IMR-90 (cell line): ENCODE measurements around the gene DENND1A. TPM values are rescaled to one million over a fixed set of nuclear protein-coding genes. Genes with fewer than 3 reads are reported as not detected.

ENCODE experiments used
- ATAC-seq: fragments of 200-7000 bp; cut with Tn5 transposase; 2 replicates; pipeline ENCODE4 v1.9.1; 2020; ENCODE audit warnings: low read depth, mild to moderate bottlenecking, moderate library complexity
- BruUV-seq: library from RNA; stranded (reverse); fragments of 400-500 nt; replicated peaks from 2 replicates; lab custom pipeline; 2021; lab: Mats Ljungman, UMichigan
- CTCF ChIA-PET: fragments of 300-600 bp; formaldehyde crosslinking; extraction: SDS; loops from one replicate; lab custom pipeline; 2021; ENCODE audit warnings: antibody characterized with exemption; lab: Yijun Ruan, JAX
- POLR2A ChIA-PET: fragments of 300-600 bp; sonication (Branson Sonifier 250); formaldehyde crosslinking; loops from one replicate; lab custom pipeline; 2022; ENCODE audit warnings: antibody characterized with exemption; ENCODE audit not compliant: unreplicated experiment; lab: Charles Lee
- DNase-seq: peaks from one replicate; pipeline ENCODE4 v3.0.0; 2013
- H2AFZ ChIP-seq: replicated peaks from 2 replicates; pipeline ENCODE3; 2013; ENCODE audit warnings: low read length, mild to moderate bottlenecking; ENCODE audit not compliant: poor library complexity
- H2AK5ac ChIP-seq: 2 replicates; pipeline ENCODE4 v1.6.1; 2013; ENCODE audit warnings: low read depth, low read length, inconsistent platforms
- H2AK9ac ChIP-seq: replicated peaks from 2 replicates; pipeline ENCODE3; 2013; ENCODE audit warnings: mild to moderate bottlenecking, low read depth, low read length, moderate library complexity; ENCODE audit not compliant: poor library complexity
- H2BK120ac ChIP-seq: 2 replicates; pipeline ENCODE4 v1.6.1; 2013; ENCODE audit warnings: low read depth, low read length, inconsistent platforms
- H2BK15ac ChIP-seq: 3 replicates; pipeline ENCODE4 v1.6.1; 2013; ENCODE audit warnings: low read depth, low read length, inconsistent platforms
- H2BK20ac ChIP-seq: 2 replicates; pipeline ENCODE4 v1.6.1; 2013; ENCODE audit warnings: low read depth, mild to moderate bottlenecking, inconsistent platforms, low read length, moderate library complexity
- H2BK5ac ChIP-seq: 2 replicates; pipeline ENCODE4 v1.6.1; 2013; ENCODE audit warnings: mild to moderate bottlenecking, low read depth, low read length, inconsistent platforms; ENCODE audit not compliant: poor library complexity, severe bottlenecking
- H3K14ac ChIP-seq: replicated peaks from 2 replicates; pipeline ENCODE4 v1.6.1; 2013; ENCODE audit warnings: low read depth, low read length, inconsistent platforms
- H3K18ac ChIP-seq: 2 replicates; pipeline ENCODE4 v1.6.1; 2013; ENCODE audit warnings: low read depth, low read length, control low read depth
- H3K23ac ChIP-seq: 2 replicates; pipeline ENCODE4 v1.6.1; 2013; ENCODE audit warnings: low read depth, low read length, inconsistent platforms
- H3K27ac ChIP-seq: 2 replicates; pipeline ENCODE4 v1.5.1; 2013; ENCODE audit warnings: mild to moderate bottlenecking, control low read depth, low read length; ENCODE audit not compliant: insufficient read depth
- H3K27me3 ChIP-seq: 2 replicates; pipeline ENCODE4 v1.6.1; 2013; ENCODE audit warnings: low read length; ENCODE audit not compliant: control insufficient read depth, insufficient read depth
- H3K36me3 ChIP-seq: 2 replicates; pipeline ENCODE4 v1.6.1; 2013; ENCODE audit warnings: low read length, mixed read lengths; ENCODE audit not compliant: control insufficient read depth, insufficient read depth
- H3K4ac ChIP-seq: 2 replicates; pipeline ENCODE4 v1.6.1; 2013; ENCODE audit warnings: low read depth, low read length, inconsistent platforms
- H3K4me1 ChIP-seq: 2 replicates; pipeline ENCODE4 v1.6.1; 2013; ENCODE audit warnings: low read length, mixed read lengths; ENCODE audit not compliant: control insufficient read depth, insufficient read depth
- H3K4me2 ChIP-seq: 2 replicates; pipeline ENCODE4 v1.6.1; 2013; ENCODE audit warnings: low read depth, mild to moderate bottlenecking, control low read depth, low read length, moderate library complexity
- H3K4me3 ChIP-seq: 2 replicates; pipeline ENCODE4 v1.5.1; 2013; ENCODE audit warnings: low read depth, mild to moderate bottlenecking, control low read depth, low read length, moderate library complexity; ENCODE audit not compliant: insufficient read depth
- H3K56ac ChIP-seq: 2 replicates; pipeline ENCODE4 v1.6.1; 2013; ENCODE audit warnings: low read length, inconsistent platforms; ENCODE audit not compliant: insufficient read depth; ENCODE audit errors: extremely low read depth
- H3K79me1 ChIP-seq, 2 experiments: 2 replicates each; pipeline ENCODE4 v1.6.1; 2013; ENCODE audit warnings: low read length in 2 of 2, inconsistent platforms in 1 of 2, low read depth in 1 of 2
- H3K9ac ChIP-seq: 2 replicates; pipeline ENCODE4 v1.6.1; 2013; ENCODE audit warnings: low read depth, low read length, control low read depth
- H3K9me1 ChIP-seq: 2 replicates; pipeline ENCODE4 v1.6.1; 2013; ENCODE audit warnings: low read length, inconsistent platforms; ENCODE audit not compliant: insufficient read depth
- H3K9me3 ChIP-seq: 2 replicates; pipeline ENCODE4 v1.6.1; 2013; ENCODE audit warnings: low read length; ENCODE audit not compliant: control insufficient read depth, insufficient read depth
- H4K20me1 ChIP-seq: 2 replicates; pipeline ENCODE4 v1.6.1; 2013; ENCODE audit warnings: low read length, inconsistent platforms; ENCODE audit not compliant: insufficient read depth
- H4K5ac ChIP-seq: 2 replicates; pipeline ENCODE4 v1.6.1; 2013; ENCODE audit warnings: mild to moderate bottlenecking, low read depth, low read length, control low read depth
- H4K8ac ChIP-seq, 2 experiments: 2 replicates each; pipeline ENCODE4 v1.6.1; 2013; ENCODE audit warnings: low read depth in 2 of 2, low read length in 2 of 2, control low read depth in 1 of 2, inconsistent platforms in 1 of 2
- H4K91ac ChIP-seq: 2 replicates; pipeline ENCODE4 v1.6.1; 2013; ENCODE audit warnings: low read depth, low read length, inconsistent platforms; ENCODE audit not compliant: insufficient read depth
- CEBPB ChIP-seq: IDR thresholded peaks from 2 replicates; pipeline ENCODE4 v1.6.1; 2012; ENCODE audit warnings: low read depth, low read length, improper control_type of control experiment
- CHD1 ChIP-seq: IDR thresholded peaks from 2 replicates; pipeline ENCODE4 v1.6.1; 2012; ENCODE audit warnings: low read depth, low read length, improper control_type of control experiment
- FOS ChIP-seq: fragments of 150-350 bp; IDR thresholded peaks from 2 replicates; pipeline ENCODE4 v1.6.1; 2016; ENCODE audit warnings: low read depth, low read length
- MAFK ChIP-seq: IDR thresholded peaks from 2 replicates; pipeline ENCODE4 v1.6.1; 2012; ENCODE audit warnings: low read depth, low read length, improper control_type of control experiment
- MAZ ChIP-seq: IDR thresholded peaks from 2 replicates; pipeline ENCODE4 v1.6.1; 2012; ENCODE audit warnings: low read depth, mild to moderate bottlenecking, low read length, improper control_type of control experiment, moderate library complexity, borderline replicate concordance
- NFE2L2 ChIP-seq: fragments of 150-350 bp; IDR thresholded peaks from 2 replicates; pipeline ENCODE4 v1.6.1; 2016; ENCODE audit warnings: low read depth, mild to moderate bottlenecking, low read length
- POLR2A ChIP-seq: IDR thresholded peaks from 2 replicates; pipeline ENCODE4 v1.6.1; 2012; ENCODE audit warnings: mild to moderate bottlenecking, low read depth, low read length
- RCOR1 ChIP-seq: IDR thresholded peaks from 2 replicates; pipeline ENCODE4 v1.6.1; 2012; ENCODE audit warnings: mild to moderate bottlenecking, low read length, improper control_type of control experiment; ENCODE audit not compliant: insufficient replicate concordance
- RFX5 ChIP-seq: IDR thresholded peaks from 2 replicates; pipeline ENCODE4 v1.8.0; 2012; ENCODE audit warnings: low read depth, mild to moderate bottlenecking, low read length, moderate library complexity
- SMC3 ChIP-seq: fragments of 150-350 bp; IDR thresholded peaks from 2 replicates; pipeline ENCODE4 v1.6.1; 2016; ENCODE audit warnings: low read depth, mild to moderate bottlenecking, antibody characterized with exemption, low read length, moderate library complexity
- dilution Hi-C: fragments of 300-500 bp; cut with HindIII; formaldehyde crosslinking; loops from one replicate; pipeline ENCODE4 v1.14.3; 2018; ENCODE audit warnings: low sequenced_read_pairs; ENCODE audit not compliant: unreplicated experiment
- in situ Hi-C: fragments of 300-500 bp; cut with MboI; formaldehyde crosslinking; loops from 3 replicates; pipeline ENCODE4 v1.14.3; 2019; ENCODE audit warnings: low sequenced_read_pairs, inconsistent platforms, mixed read lengths
- intact Hi-C: fragments of 100-400 bp; cut with micrococcal nuclease; formaldehyde crosslinking; loops from 2 replicates; pipeline ENCODE4 v1.10.0; 2022
- polyA plus RNA-seq, 3 experiments: library from polyadenylated mRNA; depleted of rRNA; stranded (reverse); fragments of >200 nt; gene quantifications; 2 replicates each; pipeline ENCODE4 v1.2.3, GENCODE V29; 2012; ENCODE audit warnings: low replicate concordance in 1 of 3
- total RNA-seq: library from RNA; depleted of rRNA; stranded (reverse); fragments of >200 nt; gene quantifications from 2 replicates; pipeline ENCODE4 v1.2.3, GENCODE V29; 2012
- TF ChIP-seq, protein P1 (sequence below): fragments of 150-350 bp; IDR thresholded peaks from 2 replicates; pipeline ENCODE4 v1.6.1; 2016; ENCODE audit warnings: low read depth, mild to moderate bottlenecking, low read length, moderate library complexity, borderline replicate concordance
- TF ChIP-seq, protein P2 (sequence below): conservative IDR thresholded peaks from 2 replicates; pipeline ENCODE4 v1.5.1; 2012; ENCODE audit warnings: mild to moderate bottlenecking, low read depth, low read length, improper control_type of control experiment
- TF ChIP-seq, protein P3 (sequence below): fragments of 150-350 bp; IDR thresholded peaks from 2 replicates; pipeline ENCODE4 v1.6.1; 2017; ENCODE audit warnings: mild to moderate bottlenecking, antibody characterized with exemption, low read length, low read depth

DENND1A gene
- total and polyA plus RNA-seq, 2 of the 4 experiments (the other 2 are of a cell fraction), result 21.4 to 27.6 TPM

DNA sequence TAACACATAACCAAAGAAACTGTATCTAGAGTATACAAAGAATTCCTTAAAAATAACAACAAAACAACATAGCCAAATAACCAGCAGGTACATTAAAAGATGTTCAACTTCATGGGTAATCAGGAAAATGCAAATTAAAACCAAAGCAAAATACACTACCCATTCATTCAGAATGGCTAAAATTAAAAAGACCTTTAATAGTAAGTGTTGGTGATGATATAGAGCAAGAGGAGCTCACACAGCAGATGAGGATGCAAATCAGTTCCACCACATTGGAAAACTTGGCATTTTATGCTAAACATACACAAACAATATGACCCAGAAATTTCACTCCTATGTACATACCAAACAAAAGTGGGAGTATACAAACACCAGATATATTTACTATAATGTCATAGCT lies 97.8 kb downstream of the DENND1A start:
- no peaks in the 10 kb centered on the region for H3K36me3 ChIP-seq
- H4K20me1 ChIP-seq, result no peaks in the 10 kb centered on the region
- H3K79me1 ChIP-seq, result peaks cover 9 to 12% of the 10 kb centered on the region in 2 experiments; a peak in 3 of 4 replicates
- in situ Hi-C loops, result no loop called here
- H3K18ac ChIP-seq, result no peak overlapping the region
- no peaks in the 10 kb centered on the region for H3K27me3 ChIP-seq
- H2AK9ac ChIP-seq, result no peak overlapping the region
- no peak overlapping the region for H3K4me3 ChIP-seq
- no peak overlapping the region for H2AK5ac ChIP-seq
- no peak overlapping the region for H2BK120ac ChIP-seq
- no peak overlapping the region for H2AFZ ChIP-seq
- H2BK5ac ChIP-seq, result no peak overlapping the region
- CTCF ChIA-PET, result interaction anchor here (0.6 kb wide), 1 partner anchor 9 kb away, joined by 3 read pairs; no protein-coding TSS in a partner anchor
- BruUV-seq, result no TSS peak
- dilution Hi-C loops, result no loop called here
- DNase-seq (no peak), ATAC-seq (no peak)
- H3K4me1 ChIP-seq, result no peaks in the 10 kb centered on the region
- H4K5ac ChIP-seq, result no peak overlapping the region
- H4K8ac ChIP-seq, result no peak overlapping the region
- H3K27ac ChIP-seq, result no peak overlapping the region
- no peak overlapping the region for H4K91ac ChIP-seq
- no peak overlapping the region for H3K56ac ChIP-seq
- no peak overlapping the region for H3K14ac ChIP-seq
- no peak overlapping the region for H2BK15ac ChIP-seq
- TF ChIP-seq RFX5 (no peak), POLR2A (no peak), CHD1 (no peak), RCOR1 (no peak), MAFK (no peak), FOS (no peak), NFE2L2 (no peak), CEBPB (no peak), SMC3 (no peak), MAZ (no peak)
- TF ChIP-seq, protein P1, sequence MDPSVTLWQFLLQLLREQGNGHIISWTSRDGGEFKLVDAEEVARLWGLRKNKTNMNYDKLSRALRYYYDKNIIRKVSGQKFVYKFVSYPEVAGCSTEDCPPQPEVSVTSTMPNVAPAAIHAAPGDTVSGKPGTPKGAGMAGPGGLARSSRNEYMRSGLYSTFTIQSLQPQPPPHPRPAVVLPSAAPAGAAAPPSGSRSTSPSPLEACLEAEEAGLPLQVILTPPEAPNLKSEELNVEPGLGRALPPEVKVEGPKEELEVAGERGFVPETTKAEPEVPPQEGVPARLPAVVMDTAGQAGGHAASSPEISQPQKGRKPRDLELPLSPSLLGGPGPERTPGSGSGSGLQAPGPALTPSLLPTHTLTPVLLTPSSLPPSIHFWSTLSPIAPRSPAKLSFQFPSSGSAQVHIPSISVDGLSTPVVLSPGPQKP, result no peak
- TF ChIP-seq, protein P2, sequence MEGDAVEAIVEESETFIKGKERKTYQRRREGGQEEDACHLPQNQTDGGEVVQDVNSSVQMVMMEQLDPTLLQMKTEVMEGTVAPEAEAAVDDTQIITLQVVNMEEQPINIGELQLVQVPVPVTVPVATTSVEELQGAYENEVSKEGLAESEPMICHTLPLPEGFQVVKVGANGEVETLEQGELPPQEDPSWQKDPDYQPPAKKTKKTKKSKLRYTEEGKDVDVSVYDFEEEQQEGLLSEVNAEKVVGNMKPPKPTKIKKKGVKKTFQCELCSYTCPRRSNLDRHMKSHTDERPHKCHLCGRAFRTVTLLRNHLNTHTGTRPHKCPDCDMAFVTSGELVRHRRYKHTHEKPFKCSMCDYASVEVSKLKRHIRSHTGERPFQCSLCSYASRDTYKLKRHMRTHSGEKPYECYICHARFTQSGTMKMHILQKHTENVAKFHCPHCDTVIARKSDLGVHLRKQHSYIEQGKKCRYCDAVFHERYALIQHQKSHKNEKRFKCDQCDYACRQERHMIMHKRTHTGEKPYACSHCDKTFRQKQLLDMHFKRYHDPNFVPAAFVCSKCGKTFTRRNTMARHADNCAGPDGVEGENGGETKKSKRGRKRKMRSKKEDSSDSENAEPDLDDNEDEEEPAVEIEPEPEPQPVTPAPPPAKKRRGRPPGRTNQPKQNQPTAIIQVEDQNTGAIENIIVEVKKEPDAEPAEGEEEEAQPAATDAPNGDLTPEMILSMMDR, result no peak
- TF ChIP-seq, protein P3, sequence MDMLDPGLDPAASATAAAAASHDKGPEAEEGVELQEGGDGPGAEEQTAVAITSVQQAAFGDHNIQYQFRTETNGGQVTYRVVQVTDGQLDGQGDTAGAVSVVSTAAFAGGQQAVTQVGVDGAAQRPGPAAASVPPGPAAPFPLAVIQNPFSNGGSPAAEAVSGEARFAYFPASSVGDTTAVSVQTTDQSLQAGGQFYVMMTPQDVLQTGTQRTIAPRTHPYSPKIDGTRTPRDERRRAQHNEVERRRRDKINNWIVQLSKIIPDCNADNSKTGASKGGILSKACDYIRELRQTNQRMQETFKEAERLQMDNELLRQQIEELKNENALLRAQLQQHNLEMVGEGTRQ, result no peak
- no peak overlapping the region for H3K9ac ChIP-seq
- H3K9me3 ChIP-seq, result peaks cover 5% of the 10 kb centered on the region; the same call in 1 of the 2 replicates
- no peak overlapping the region for H3K23ac ChIP-seq
- H3K9me1 ChIP-seq, result no peaks in the 10 kb centered on the region
- H3K4ac ChIP-seq, result no peak overlapping the region
- no peak overlapping the region for H3K4me2 ChIP-seq
- intact Hi-C loops, result no loop called here
- H2BK20ac ChIP-seq, result no peak overlapping the region
- POLR2A ChIA-PET, result no interaction called here
